GM18519 (cell line): Measurements from ENCODE around the gene XPNPEP2.

Experiments used
- ATAC-seq: cut with Tn5 transposase; IDR thresholded peaks from one replicate; pipeline ENCODE4 v1.9.1; 2021; ENCODE audit warnings: mild to moderate bottlenecking, moderate library complexity; ENCODE audit not compliant: unreplicated experiment, low FRiP score

The XPNPEP2 gene

GRCh38 chrX:129738466-129739308 lies at the start of gene XPNPEP2:
XPNPEP2 (plus strand) TSS chrX:129738979; CDS start chrX:129739214, 235 bp downstream.
- no peak for ATAC-seq

GRCh38 chrX:129689796-129690195 lies 49.0 kb upstream of the XPNPEP2 start:
- ATAC-seq: no peak

- ATAC-seq: no peak
These were observed 48.3 kb upstream of the XPNPEP2 start for GRCh38 chrX:129690435-129690834.

- no peak for ATAC-seq
These were observed 45.4 kb upstream of the XPNPEP2 start for GRCh38 chrX:129693354-129693753.

- ATAC-seq: no peak
These were observed 44.0 kb upstream of the XPNPEP2 start for GRCh38 chrX:129694805-129695204.

- no peak for ATAC-seq
These were observed 43.2 kb upstream of the XPNPEP2 start for GRCh38 chrX:129695535-129695934.

- ATAC-seq: no peak
These were observed 42.8 kb upstream of the XPNPEP2 start for GRCh38 chrX:129695937-129696336.

GRCh38 chrX:129696463-129697155 lies 42.2 kb upstream of the XPNPEP2 start:
- no peak for ATAC-seq

GRCh38 chrX:129697204-129697829 lies 41.5 kb upstream of the XPNPEP2 start:
- no peak for ATAC-seq

GRCh38 chrX:129698150-129698549 lies 40.6 kb upstream of the XPNPEP2 start:
- ATAC-seq: no peak

GRCh38 chrX:129700536-129700935 lies 38.2 kb upstream of the XPNPEP2 start:
- ATAC-seq: no peak

- ATAC-seq: no peak
These were observed 37.1 kb upstream of the XPNPEP2 start for GRCh38 chrX:129701624-129702069.

GRCh38 chrX:129704491-129704890 lies 34.3 kb upstream of the XPNPEP2 start:
- ATAC-seq: no peak

- no peak for ATAC-seq
These were observed 33.3 kb upstream of the XPNPEP2 start for GRCh38 chrX:129705377-129705925.

- no peak for ATAC-seq
These were observed 32.8 kb upstream of the XPNPEP2 start for GRCh38 chrX:129705988-129706387.

- no peak for ATAC-seq
These were observed 32.2 kb upstream of the XPNPEP2 start for GRCh38 chrX:129706400-129707072.

- no peak for ATAC-seq
These were observed 24.2 kb upstream of the XPNPEP2 start for GRCh38 chrX:129714581-129714980.

- no peak for ATAC-seq
These were observed 22.3 kb upstream of the XPNPEP2 start for GRCh38 chrX:129716507-129716906.

GRCh38 chrX:129717892-129718291 lies 20.9 kb upstream of the XPNPEP2 start:
- ATAC-seq: no peak

- no peak for ATAC-seq
These were observed 20.1 kb upstream of the XPNPEP2 start for GRCh38 chrX:129718676-129719075.
